Esophagus muscularis mucosa (tissue), 3 donors: Measurements from ENCODE around the gene PPL.

Experiments used
- CTCF ChIP-seq, 3 experiments: fragments of 200-600 bp in 2 of 3; fragments of 450-650 bp in 1 of 3; sonication (generic) in 2 of 3; IDR thresholded peaks; one replicate each; pipeline ENCODE4 v1.5.1; 2017 to 2019; ENCODE audit warnings: antibody characterized with exemption in 3 of 3, mild to moderate bottlenecking in 2 of 3, moderate library complexity in 1 of 3
- EP300 ChIP-seq: sonication (generic); formaldehyde crosslinking; IDR thresholded peaks from one replicate; pipeline ENCODE4 v1.6.1; 2017; ENCODE audit warnings: antibody characterized with exemption

DNA sequence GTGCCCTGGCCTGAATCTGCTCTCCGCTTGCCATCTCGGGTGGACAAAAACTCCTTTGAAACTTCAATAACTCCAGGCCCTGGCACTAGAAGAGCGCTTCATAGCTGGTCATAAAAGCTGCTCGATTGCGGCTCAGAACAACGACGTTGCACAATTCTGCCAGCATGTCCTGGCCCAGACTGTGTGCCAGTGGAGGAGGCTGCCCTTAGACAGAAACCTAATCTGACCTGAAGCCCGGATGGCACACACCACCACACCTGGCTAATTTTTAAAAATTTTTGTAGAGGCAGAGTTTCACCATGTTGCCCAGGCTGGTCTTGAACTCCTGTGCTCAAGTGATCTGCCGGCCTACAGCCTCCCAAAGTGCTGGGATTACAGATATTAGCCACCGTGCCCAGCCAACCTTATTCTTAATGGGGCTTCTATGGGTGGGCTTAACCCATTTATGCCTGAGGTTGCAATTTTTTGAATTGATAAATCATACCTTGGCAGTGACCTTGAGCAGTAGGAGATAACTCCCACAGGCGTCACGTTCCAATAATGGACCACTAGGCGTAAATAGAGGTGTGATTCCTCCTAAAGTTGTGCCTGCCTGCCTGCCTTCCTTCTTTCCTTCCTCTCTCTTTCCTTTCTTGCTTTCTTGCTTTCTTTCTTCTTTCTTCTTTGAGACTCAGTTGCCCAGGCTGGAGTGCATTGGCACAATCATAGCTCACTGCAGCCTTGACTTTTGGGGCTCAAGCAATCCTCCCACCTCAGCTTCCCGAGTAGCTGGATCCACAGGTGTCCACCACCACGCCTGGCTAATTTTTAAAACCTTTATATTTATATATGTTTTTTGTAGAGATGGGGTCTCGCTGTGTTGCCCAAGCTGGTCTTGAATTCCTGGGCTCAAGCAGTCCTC lies 1.1 kb upstream of the PPL start:
- TF ChIP-seq CTCF (IDR thresholded peaks at IDR 0.05) (no peak), EP300 (no peak)
